HepG2 (cell line): ENCODE measurements around the gene AP4S1. TPM values are rescaled to one million over a fixed set of nuclear protein-coding genes. Genes with fewer than 3 reads are reported as not detected.

ENCODE experiments used
- ZNF609 ChIP-seq: sonication (generic); formaldehyde crosslinking; IDR thresholded peaks from 2 replicates; pipeline ENCODE4 v1.4.0; 2020; ENCODE audit warnings: mild to moderate bottlenecking, missing genetic modification reagents, borderline replicate concordance
- ZNF781 ChIP-seq: sonication (generic); formaldehyde crosslinking; IDR thresholded peaks from 2 replicates; pipeline ENCODE4 v1.5.1; 2020; ENCODE audit warnings: borderline replicate concordance, mild to moderate bottlenecking, missing genetic modification reagents; ENCODE audit errors: not compliant biosample characterization
- ZXDC ChIP-seq: sonication (generic); formaldehyde crosslinking; IDR thresholded peaks from 2 replicates; pipeline ENCODE4 v1.5.0; 2020; ENCODE audit warnings: mild to moderate bottlenecking, missing genetic modification reagents
- polyA plus RNA-seq, 8 experiments: library from polyadenylated mRNA; depleted of rRNA in 3 of 8; stranded (reverse) in 7 of 8; unstranded in 1 of 8; fragments of >200 nt; fragmentation: Illumina TruSeq in 4 of 8; extraction: Trizol in 4 of 8; gene quantifications; 2 replicates each; pipeline versions ENCODE4 v1.2.1 to v1.2.3, GENCODE V29; 2011 to 2016; ENCODE audit warnings: low read depth in 4 of 8, missing spikeins in 1 of 8, mixed read lengths in 1 of 8; ENCODE audit not compliant: insufficient read depth in 1 of 8
- total RNA-seq, 5 experiments: library from RNA; depleted of rRNA; stranded (reverse); fragments of >200 nt; fragmentation: Illumina TruSeq; extraction: Trizol; gene quantifications; 2 replicates each; pipeline ENCODE4 v1.2.3, GENCODE V29; 2016; ENCODE audit warnings: low read depth in 1 of 5

Gene AP4S1
- total and polyA plus RNA-seq, 2 of the 13 experiments (the other 11 are each of a cell fraction or from before 2014, with no cell fraction given): 3.9 to 21.1 TPM

GRCh38 chr14:31093884-31094839 lies 68.7 kb downstream of the AP4S1 start (continued):
- 0 out of 2 replicates have a peak, but pooled peaks have one; percentile 23 for TF ChIP-seq ZNF609 (CRISPR knock-in tag)
- TF ChIP-seq ZXDC (CRISPR knock-in tag): 0 out of 2 replicates have a peak, but pooled peaks have one; percentile 54
- peak; percentile 51 for TF ChIP-seq ZNF781 (CRISPR knock-in tag)
- TF ChIP-seq, all 625 proteins: peak for 34; not testable (repeated sequence) for 591
